K562 (cell line): ENCODE measurements around the gene ANAPC16. TPM values are rescaled to one million over a fixed set of nuclear protein-coding genes. Genes with fewer than 3 reads are reported as not detected.

Source experiments
- CC2D1A ChIP-seq: fragments of 450-650 bp; IDR thresholded peaks from 2 replicates; pipeline ENCODE4 v1.6.1; 2017; ENCODE audit warnings: mild to moderate bottlenecking
- ELF2 ChIP-seq: fragments of 250-450 bp; sonication (Bioruptor Pico); IDR thresholded peaks from 2 replicates; pipeline ENCODE4 v1.5.0; 2021; ENCODE audit warnings: mild to moderate bottlenecking
- ELF4 ChIP-seq: fragments of 450-650 bp; formaldehyde crosslinking; IDR thresholded peaks from 2 replicates; pipeline ENCODE4 v1.4.0; 2022; ENCODE audit warnings: missing genetic modification characterization
- EP300 ChIP-seq: IDR thresholded peaks from 2 replicates; pipeline ENCODE4 v1.6.1; 2012; ENCODE audit warnings: low read length, improper control_type of control experiment
- ESRRA ChIP-seq: fragments of 450-650 bp; IDR thresholded peaks from 2 replicates; pipeline ENCODE4 v1.6.1; 2014; ENCODE audit warnings: low read depth, mild to moderate bottlenecking, moderate library complexity, borderline replicate concordance
- GTF2F1 ChIP-seq: IDR thresholded peaks from 2 replicates; pipeline ENCODE4 v1.6.1; 2011; ENCODE audit warnings: low read depth, low read length, improper control_type of control experiment
- MECOM ChIP-seq: fragments of 250-450 bp; sonication (Bioruptor Pico); IDR thresholded peaks from 2 replicates; pipeline ENCODE4 v1.8.0; 2022; ENCODE audit warnings: inconsistent platforms
- RAD21 ChIP-seq, 2 experiments: fragments of 250-450 bp in 1 of 2; fragments of 450-650 bp in 1 of 2; sonication (Bioruptor Pico) in 1 of 2; formaldehyde crosslinking in 1 of 2; IDR thresholded peaks in 1 of 2; conservative IDR thresholded peaks in 1 of 2; 2 replicates each; pipeline versions ENCODE4 v1.4.0 to v1.8.0; 2020 to 2022; ENCODE audit warnings: mild to moderate bottlenecking in 2 of 2, moderate library complexity in 1 of 2
- SAP30 ChIP-seq: fragments of 200-600 bp; sonication (generic); IDR thresholded peaks from 2 replicates; pipeline ENCODE4 v1.6.1; 2012; ENCODE audit warnings: borderline replicate concordance, low read depth, mild to moderate bottlenecking, moderate library complexity, low read length, control low read depth, inconsistent platforms; ENCODE audit not compliant: insufficient read depth, poor library complexity, severe bottlenecking
- SREBF1 ChIP-seq: fragments of 150-350 bp; IDR thresholded peaks from 2 replicates; pipeline ENCODE4 v1.6.1; 2014; ENCODE audit warnings: antibody characterized with exemption, low read depth, low read length, borderline replicate concordance
- TAF9B ChIP-seq: fragments of 450-650 bp; IDR thresholded peaks from 2 replicates; pipeline ENCODE4 v1.6.1; 2018; ENCODE audit warnings: mild to moderate bottlenecking; ENCODE audit not compliant: partially characterized antibody
- TSHZ1 ChIP-seq: fragments of 250-450 bp; sonication (Bioruptor Pico); IDR thresholded peaks from 2 replicates; pipeline ENCODE4 v1.4.0; 2020; ENCODE audit warnings: mild to moderate bottlenecking, moderate library complexity
- YBX1 ChIP-seq: fragments of 450-650 bp; IDR thresholded peaks from 2 replicates; pipeline ENCODE4 v1.7.1; 2016; ENCODE audit warnings: mild to moderate bottlenecking
- ZNF12 ChIP-seq: sonication (generic); formaldehyde crosslinking; IDR thresholded peaks from 2 replicates; pipeline ENCODE4 v1.4.0; 2020; ENCODE audit warnings: mild to moderate bottlenecking, missing genetic modification reagents
- ZNF3 ChIP-seq: fragments of 250-450 bp; sonication (Bioruptor Pico); IDR thresholded peaks from 2 replicates; pipeline ENCODE4 v1.5.0; 2021; ENCODE audit warnings: mild to moderate bottlenecking, moderate library complexity
- ZNF431 ChIP-seq: sonication (generic); formaldehyde crosslinking; IDR thresholded peaks from 2 replicates; pipeline ENCODE4 v1.8.0; 2022; ENCODE audit warnings: mild to moderate bottlenecking, missing genetic modification reagents
- ZNF57 ChIP-seq: fragments of 450-650 bp; formaldehyde crosslinking; IDR thresholded peaks from 2 replicates; pipeline ENCODE4 v1.4.0; 2020; ENCODE audit warnings: mild to moderate bottlenecking, moderate library complexity
- ZNF717 ChIP-seq: fragments of 250-450 bp; sonication (Bioruptor Pico); IDR thresholded peaks from 2 replicates; pipeline ENCODE4 v1.5.0; 2021
- polyA plus RNA-seq, 8 experiments: library from polyadenylated mRNA; depleted of rRNA in 4 of 8; stranded (reverse) in 5 of 8; unstranded in 3 of 8; fragments of >200 nt; fragmentation: Nextera tagmentation in 2 of 8; fragmentation: Illumina TruSeq in 1 of 8; extraction: Ambion mirVana in 2 of 8; extraction: Trizol in 1 of 8; gene quantifications; 2 replicates each; pipeline versions ENCODE4 v1.2.1 to v1.2.3, GENCODE V29; 2011 to 2014; ENCODE audit warnings: inconsistent platforms in 1 of 8, missing spikeins in 1 of 8
- total RNA-seq, 7 experiments: library from RNA; depleted of rRNA in 6 of 7; stranded (reverse); fragments of >200 nt in 6 of 7; fragmentation: Illumina TruSeq in 2 of 7; extraction: Trizol in 2 of 7; gene quantifications; 2 replicates each; pipeline versions ENCODE4 v1.2.1 to v1.2.3, GENCODE V29; 2011 to 2021; ENCODE audit warnings: low replicate concordance in 1 of 7
- TF ChIP-seq, protein P1 (sequence below): fragments of 450-650 bp; conservative IDR thresholded peaks from 2 replicates; pipeline ENCODE4 v1.6.1; 2016; ENCODE audit warnings: missing genetic modification characterization, low read depth, mild to moderate bottlenecking, control low read depth, missing compliant biosample characterization
- TF ChIP-seq, protein P2 (sequence below): sonication (generic); formaldehyde crosslinking; IDR thresholded peaks from 2 replicates; pipeline ENCODE4 v1.8.0; 2023; ENCODE audit warnings: missing genetic modification reagents, mild to moderate bottlenecking, borderline replicate concordance

ANAPC16 gene
- total and polyA plus RNA-seq, 9 of the 15 experiments (the other 6 are each of a cell fraction or from before 2014, with no cell fraction given) = 42.6 to 208 (median 108) TPM

DNA sequence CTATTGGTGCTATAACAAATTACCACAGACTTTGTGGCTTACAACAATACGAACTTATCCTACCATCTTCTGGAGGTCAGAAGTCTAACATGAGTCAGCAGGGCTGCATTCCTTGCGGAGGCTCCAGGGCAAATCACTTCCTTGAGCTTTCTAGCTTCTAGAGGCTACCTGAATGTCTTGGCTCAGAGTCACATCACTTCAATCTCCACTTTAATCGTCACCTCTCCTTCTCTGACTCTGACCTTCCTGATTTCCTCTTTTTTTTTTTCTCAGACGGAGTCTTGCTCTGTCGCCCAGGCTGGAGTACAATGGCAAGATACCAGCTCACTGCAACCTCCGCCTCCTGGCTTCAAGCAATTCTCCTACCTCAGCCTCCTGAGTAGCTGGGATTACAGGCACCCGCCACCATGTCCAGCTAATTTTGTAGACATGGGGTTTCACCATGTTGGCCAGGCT, 44.6 kb upstream of the ANAPC16 start (continued):
- TF ChIP-seq TSHZ1 (CRISPR knock-in tag) (no peak), ESRRA (peak; percentile 77; the same call in 1 of the 2 replicates), GTF2F1 (no peak), EP300 (no peak), ZNF717 (CRISPR knock-in tag) (no peak), MECOM (CRISPR knock-in tag) (no peak), SAP30 (no peak), TAF9B (no peak), RAD21 (CRISPR knock-in tag; conservative IDR thresholded peaks at IDR 0.05 in 1 of 2, IDR thresholded peaks at IDR 0.05 in 1 of 2) (peak; percentile 28 to 32), YBX1 (no peak), ELF4 (no peak), ZNF3 (no peak), ELF2 (CRISPR knock-in tag) (no peak), ZNF12 (no peak), CC2D1A (no peak), SREBF1 (no peak), ZNF57 (CRISPR knock-in tag) (no peak), ZNF431 (CRISPR knock-in tag) (no peak)
- TF ChIP-seq, protein P1, sequence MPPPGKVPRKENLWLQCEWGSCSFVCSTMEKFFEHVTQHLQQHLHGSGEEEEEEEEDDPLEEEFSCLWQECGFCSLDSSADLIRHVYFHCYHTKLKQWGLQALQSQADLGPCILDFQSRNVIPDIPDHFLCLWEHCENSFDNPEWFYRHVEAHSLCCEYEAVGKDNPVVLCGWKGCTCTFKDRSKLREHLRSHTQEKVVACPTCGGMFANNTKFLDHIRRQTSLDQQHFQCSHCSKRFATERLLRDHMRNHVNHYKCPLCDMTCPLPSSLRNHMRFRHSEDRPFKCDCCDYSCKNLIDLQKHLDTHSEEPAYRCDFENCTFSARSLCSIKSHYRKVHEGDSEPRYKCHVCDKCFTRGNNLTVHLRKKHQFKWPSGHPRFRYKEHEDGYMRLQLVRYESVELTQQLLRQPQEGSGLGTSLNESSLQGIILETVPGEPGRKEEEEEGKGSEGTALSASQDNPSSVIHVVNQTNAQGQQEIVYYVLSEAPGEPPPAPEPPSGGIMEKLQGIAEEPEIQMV = no peak
- TF ChIP-seq, protein P2, sequence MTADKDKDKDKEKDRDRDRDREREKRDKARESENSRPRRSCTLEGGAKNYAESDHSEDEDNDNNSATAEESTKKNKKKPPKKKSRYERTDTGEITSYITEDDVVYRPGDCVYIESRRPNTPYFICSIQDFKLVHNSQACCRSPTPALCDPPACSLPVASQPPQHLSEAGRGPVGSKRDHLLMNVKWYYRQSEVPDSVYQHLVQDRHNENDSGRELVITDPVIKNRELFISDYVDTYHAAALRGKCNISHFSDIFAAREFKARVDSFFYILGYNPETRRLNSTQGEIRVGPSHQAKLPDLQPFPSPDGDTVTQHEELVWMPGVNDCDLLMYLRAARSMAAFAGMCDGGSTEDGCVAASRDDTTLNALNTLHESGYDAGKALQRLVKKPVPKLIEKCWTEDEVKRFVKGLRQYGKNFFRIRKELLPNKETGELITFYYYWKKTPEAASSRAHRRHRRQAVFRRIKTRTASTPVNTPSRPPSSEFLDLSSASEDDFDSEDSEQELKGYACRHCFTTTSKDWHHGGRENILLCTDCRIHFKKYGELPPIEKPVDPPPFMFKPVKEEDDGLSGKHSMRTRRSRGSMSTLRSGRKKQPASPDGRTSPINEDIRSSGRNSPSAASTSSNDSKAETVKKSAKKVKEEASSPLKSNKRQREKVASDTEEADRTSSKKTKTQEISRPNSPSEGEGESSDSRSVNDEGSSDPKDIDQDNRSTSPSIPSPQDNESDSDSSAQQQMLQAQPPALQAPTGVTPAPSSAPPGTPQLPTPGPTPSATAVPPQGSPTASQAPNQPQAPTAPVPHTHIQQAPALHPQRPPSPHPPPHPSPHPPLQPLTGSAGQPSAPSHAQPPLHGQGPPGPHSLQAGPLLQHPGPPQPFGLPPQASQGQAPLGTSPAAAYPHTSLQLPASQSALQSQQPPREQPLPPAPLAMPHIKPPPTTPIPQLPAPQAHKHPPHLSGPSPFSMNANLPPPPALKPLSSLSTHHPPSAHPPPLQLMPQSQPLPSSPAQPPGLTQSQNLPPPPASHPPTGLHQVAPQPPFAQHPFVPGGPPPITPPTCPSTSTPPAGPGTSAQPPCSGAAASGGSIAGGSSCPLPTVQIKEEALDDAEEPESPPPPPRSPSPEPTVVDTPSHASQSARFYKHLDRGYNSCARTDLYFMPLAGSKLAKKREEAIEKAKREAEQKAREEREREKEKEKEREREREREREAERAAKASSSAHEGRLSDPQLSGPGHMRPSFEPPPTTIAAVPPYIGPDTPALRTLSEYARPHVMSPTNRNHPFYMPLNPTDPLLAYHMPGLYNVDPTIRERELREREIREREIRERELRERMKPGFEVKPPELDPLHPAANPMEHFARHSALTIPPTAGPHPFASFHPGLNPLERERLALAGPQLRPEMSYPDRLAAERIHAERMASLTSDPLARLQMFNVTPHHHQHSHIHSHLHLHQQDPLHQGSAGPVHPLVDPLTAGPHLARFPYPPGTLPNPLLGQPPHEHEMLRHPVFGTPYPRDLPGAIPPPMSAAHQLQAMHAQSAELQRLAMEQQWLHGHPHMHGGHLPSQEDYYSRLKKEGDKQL = no peak
